Left renal cortex interstitium (tissue), 4 donors: ENCODE data around the gene SMPD2. TPM values are rescaled to one million over a fixed set of nuclear protein-coding genes. Genes with fewer than 3 reads are reported as not detected.
"Not testable (repeated sequence)": the region's sequence is repeated elsewhere in the genome, so short reads cannot be mapped to it uniquely, and the experiment has no call there.

Experiments
- DNase-seq, 4 donors: peaks; one replicate each; pipeline ENCODE4 v3.0.0-alpha.2; 2013; ENCODE audit warnings: low read depth in 4 of 4, low spot score in 2 of 4, missing footprints in 1 of 4
- polyA plus RNA-seq, 4 donors: library from polyadenylated mRNA; unstranded; fragments of 120-200 nt; gene quantifications; one replicate each; pipeline ENCODE4 v1.2.1, GENCODE V29; 2013; ENCODE audit not compliant: insufficient read length in 4 of 4

The SMPD2 gene
- polyA plus RNA-seq, 4 donors, result 12.3 to 16.3 (median 14.5) TPM

DNA sequence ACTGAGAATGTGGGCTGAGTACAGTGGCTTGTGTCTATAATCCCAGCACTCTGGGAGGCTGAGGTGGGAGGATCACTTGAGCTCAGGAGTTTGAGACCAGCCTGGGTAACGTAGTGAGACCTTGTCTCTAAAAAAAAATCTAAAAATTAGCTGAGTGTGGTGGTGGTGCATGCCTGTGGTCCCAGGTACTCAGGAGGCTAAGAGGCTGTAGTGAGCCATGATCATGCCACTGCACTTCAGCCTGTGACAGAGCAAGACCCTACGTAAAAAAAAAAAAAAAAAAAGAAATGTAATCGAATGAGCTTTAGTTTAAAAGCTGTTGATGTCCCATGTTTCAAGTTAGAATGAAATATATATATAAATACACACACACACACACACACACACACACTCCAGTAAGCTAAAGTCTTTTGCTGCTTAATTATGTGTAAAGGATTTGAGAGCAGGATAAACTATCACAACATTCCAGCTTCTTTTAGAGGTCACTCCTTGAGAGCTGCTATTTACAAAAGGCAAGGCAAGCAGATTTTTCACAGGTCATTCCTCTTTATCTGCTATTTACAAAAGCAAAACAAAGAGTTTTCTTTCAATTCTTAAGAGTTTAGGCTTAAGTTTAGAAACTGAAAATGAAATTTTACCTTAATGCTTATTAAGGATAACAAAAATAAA is 19.8 kb downstream of the SMPD2 start:
- no peak for DNase-seq

- not testable (repeated sequence) for DNase-seq
Observed at GRCh38 chr6:109461205-109461604, 20.7 kb downstream of the SMPD2 start.

DNA sequence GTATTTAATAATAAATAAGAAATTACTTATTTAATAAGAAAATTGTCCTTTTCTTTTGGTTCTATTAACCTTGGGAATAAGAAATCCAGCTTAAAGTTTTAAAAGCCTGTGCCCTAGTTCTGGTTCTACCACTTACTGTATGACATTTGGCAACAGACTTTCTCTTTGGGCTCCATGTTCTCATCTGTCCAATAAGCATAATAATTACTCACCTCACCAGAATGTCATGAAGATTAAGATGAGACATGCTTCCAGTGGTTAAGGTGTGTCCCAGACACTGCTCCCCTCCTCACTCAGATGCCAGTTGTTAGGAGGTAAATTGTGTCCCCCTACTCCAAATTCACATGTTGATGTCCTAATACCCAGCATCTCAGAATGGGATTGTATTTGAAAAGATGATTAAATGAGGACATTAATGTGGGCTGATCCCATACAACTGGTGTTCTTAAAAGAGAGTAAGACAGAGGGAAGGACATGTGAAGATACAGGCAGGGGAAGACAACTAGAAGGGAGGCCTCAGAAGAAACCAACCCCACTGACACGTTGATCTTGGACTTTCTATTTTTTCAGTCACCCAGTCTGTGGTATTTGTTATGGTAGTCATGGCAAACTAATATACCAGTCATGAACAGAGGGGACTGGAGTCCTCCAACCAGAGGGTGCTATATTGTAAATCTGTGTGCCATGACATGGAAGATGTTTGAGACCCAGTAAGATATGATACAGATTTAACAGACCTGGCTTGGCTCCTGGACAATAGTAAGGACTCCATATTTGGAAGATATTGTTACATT is 21.4 kb downstream of the SMPD2 start:
- no peak for DNase-seq

- DNase-seq, result no peak
Observed at GRCh38 chr6:109465772-109466171, 25.2 kb downstream of the SMPD2 start.

- DNase-seq, result no peak
Observed at GRCh38 chr6:109466212-109466923, 25.8 kb downstream of the SMPD2 start.

DNA sequence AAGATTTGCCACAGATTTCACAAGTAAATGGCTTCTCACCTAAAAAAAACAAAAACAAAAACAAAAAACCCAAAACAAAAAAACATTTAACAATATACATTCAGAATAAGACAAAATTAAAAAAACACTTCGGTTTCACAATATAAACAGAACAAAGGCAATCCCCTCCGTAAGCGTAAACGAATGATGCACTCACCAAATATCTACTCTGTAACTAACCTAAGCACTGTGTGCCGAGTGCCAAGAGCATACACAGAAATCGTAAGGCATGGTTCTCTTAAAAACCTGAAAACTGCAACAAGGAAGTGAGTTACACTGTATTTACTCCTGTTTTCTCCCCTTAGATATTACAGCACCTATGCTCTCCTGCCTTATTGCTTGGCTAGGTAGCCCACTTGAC is 27.2 kb downstream of the SMPD2 start:
- no peak for DNase-seq

GRCh38 chr6:109469591-109470189 is 29.2 kb downstream of the SMPD2 start:
- no peak for DNase-seq

DNA sequence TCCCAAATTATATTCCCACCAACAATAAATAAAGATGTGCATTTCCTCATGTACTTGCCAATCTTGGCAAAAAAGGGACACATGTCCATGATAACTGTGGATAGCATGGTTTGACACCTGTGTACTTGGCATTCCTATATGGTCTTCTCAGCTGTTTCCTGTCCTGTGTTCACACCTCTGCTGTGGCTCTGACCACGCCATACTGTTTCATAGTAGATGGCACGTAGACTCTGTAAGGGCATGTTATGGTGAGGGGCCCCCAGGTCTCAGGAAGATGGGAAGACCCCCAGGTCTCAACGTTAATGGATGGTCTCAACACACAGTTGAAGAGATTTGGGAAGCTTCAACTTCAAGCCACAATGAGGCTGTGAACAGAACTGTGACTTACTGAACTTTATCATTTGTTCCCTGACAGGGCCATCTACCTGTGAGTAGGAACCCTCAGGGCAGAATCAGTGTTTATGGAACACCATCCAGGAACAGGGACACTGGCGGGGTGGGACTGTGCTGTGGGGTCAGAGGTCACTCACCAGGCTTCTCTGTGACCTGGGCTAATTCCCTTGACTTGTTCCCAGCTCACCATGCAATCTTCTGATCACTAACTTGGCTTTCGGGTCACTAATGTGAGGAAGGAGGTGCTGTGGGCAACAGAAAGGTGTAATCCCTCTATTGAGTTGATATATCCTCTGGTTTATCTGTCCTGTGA is 30.7 kb downstream of the SMPD2 start:
- no peak for DNase-seq

DNA sequence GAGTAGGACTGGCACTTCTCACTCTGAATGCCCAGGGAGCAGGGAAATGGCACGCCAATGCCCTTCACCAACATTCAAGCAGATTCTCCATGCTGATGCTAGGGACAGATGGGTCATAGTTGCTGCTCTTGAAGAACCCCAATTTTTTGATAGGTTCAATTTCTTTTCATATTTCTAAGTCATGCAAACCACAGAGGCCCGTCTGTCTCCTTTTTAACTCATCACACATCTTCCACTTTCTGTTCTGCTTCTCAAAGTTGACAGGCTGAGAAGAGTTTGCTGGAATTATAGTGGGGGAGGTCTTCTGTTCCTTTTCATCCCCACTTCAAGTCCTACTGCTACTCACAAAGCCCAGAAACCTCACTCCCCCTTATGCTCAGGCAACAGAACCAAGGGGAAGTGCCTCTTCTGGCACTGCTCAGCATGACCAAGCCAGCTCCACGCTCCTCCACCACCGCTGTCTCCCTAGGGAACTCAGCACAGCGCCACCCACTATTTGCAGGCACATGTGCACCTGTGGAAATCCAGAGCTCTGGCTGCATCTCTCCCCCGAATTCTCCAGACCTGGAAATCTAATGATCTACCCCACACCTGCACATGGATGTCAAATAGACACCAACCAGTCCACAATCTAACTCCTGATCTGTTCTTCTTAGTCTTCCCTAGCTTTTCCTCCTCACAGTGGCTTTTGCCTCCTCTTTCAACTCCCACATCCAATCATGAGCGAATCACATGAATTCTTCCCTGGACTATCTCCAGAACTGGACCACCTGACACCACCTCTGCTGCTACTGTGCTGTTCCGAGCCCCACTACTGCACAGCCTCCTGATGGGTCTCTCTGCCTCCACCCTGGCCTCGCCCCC is 31.8 kb downstream of the SMPD2 start:
- DNase-seq, result no peak

DNA sequence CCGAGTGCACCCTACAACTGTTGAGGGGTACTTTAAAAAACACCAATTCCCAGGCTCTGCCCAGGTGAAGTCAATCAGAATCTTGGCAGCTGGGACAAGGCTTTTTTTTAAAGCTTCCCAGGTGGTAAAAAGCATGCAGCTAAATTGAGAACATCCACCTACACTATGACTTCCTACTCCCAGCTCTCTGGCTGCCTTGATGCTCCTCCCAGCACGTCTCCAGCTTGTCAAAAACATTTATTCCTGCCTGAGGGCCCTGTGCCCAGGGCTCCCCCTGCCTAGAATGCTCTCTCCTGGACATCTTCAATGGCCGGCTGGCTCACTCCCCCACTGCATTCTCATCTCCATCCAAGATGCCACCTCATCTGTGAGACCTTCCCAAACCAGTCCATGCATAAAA is 32.6 kb downstream of the SMPD2 start:
- no peak for DNase-seq

DNA sequence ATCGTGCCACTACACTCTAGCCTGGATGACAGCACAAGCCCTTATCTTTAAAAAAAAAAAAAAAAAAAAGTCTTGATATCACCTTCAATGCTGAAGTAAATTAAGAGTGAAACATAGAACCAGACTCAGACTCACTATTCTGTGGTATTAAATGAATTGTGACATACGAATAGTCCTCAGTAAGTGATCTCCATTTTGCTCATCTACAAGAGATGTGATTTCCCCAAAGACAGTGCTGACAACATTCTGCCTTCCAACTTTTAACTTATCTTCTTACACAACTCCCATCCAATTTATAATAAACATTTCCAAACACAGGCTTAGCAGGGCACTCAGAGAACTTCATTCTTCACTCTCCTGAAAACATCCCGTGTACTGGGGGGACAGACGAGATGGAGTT is 34.5 kb downstream of the SMPD2 start:
- no peak for DNase-seq

- DNase-seq, result no peak
Observed at GRCh38 chr6:109475625-109476024, 35.1 kb downstream of the SMPD2 start.

DNA sequence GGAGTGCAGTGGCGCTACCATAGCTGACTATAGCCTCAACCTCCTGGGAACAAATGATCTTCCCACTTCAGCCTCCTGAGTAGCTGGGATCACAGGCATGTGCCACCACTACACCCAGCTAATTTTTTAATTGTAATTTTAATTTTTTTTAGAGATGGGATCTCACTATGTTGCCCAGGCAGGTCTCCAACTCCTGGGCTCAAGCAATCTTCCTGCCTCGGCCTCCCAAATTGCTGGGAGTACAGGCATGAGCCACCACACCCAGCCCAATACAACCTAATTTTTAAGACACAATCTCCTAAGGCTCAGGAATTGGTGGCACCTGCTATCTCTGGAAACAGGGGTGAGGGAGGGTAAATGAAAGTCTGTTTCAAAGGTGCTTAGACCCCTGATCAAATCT is 36.7 kb downstream of the SMPD2 start:
- DNase-seq, result no peak

- no peak for DNase-seq
Observed at GRCh38 chr6:109477725-109478124, 37.2 kb downstream of the SMPD2 start.

- DNase-seq, result no peak
Observed at GRCh38 chr6:109478222-109478805, 37.8 kb downstream of the SMPD2 start.

DNA sequence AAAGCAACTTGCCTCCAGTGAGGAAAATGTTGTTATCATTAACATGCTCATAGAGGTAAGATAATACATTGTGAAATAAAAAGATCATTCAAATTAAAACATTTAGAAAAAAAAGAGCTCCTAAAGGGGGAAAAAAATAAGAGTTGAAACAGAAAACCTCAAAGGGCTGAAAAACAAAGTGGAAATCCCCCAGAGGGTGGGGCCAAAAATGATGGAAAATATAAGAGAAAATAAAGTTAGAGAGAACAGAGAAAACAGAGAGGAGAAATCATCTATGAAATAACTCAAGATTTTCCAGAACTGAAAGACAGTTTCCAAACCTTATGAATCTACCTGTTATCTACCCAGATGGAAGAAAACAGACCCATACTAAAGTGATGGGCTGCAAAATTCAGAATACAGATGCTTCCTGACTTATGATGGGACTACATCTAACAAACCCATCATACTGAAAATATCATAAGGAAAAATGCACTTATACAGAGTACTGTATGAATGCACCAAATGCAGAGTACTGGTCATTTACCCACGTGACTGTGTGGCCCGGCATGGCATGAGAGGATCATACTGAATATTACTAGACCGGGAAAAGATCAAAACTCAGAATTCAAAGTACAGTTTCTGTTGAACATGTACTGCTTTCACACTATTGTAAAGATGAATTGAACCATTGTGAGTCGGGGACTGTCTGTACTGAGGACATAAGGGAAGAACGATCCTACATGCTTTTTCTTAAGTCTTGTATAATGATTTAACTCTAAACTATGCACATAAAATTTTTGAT is 38.5 kb downstream of the SMPD2 start:
- no peak for DNase-seq

DNA sequence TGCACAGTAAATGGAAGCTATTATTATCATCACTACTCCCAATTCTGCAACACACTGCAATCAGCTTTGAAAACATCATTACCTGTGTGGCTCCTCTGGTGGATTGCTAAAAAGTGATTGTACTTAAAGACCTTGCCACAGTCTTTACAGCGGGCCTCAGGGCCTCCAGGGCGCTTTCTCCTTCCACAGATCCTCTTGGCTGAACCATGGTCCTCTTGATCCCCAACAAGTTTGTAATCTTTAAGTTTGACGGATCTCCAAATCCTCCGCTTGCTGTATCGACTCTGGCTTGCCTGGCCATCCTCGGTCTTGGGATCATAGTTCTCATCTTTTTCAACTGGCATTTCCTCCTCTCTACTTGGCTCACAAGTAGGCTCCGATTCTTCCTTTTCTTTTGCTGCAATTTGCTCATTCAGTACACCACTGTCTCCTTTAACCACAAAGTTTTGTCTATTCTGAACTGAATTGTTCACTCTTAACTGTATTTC is 40.5 kb downstream of the SMPD2 start:
- DNase-seq, result no peak
